HG03025 (cell line): ENCODE data around the gene WHRN.

ENCODE experiments used
- ATAC-seq: cut with Tn5 transposase; IDR thresholded peaks from one replicate; pipeline ENCODE4 v1.9.1; 2021; ENCODE audit warnings: mild to moderate bottlenecking, moderate library complexity; ENCODE audit not compliant: unreplicated experiment, low FRiP score

Gene WHRN

DNA sequence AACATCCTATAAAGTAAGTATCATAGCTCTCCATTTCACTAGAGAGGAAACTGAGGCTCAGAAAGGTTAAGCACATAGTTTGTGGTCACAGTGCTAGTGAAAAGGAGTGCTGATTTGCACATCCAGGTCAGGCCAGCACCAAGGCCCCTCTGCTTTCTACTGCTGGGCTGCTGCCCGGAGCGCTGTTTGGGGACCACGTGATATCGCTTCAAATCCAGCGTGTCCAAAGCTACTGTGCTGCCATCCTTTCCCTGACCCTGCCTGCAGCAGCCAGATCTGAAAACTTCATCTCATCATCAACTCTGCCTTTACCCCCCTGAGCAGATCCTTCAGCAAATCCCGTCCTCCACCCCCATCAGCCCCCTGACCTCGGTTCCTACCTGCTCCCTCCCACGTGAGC, 76.8 kb downstream of the WHRN start:
- ATAC-seq, result no peak

DNA sequence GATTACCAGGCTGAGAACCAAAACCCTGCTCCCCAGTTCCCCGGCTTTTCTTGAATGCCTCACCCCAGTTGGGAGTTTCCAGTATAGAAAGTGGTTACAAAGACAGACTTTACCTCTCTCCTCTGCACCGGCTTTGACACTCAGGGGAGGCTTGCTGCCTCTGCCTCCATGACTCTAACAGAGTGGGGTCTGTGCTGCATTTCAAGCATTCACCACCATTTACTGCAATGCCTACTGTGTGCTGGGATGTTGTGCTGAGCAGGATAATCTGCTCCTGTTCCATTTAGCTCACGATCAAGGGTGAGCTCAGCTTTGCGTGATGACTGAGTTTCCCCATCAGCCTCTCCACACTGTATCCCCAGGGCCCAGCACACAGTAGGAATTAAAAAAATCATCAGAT, 77.6 kb downstream of the WHRN start:
- ATAC-seq, result no peak

DNA sequence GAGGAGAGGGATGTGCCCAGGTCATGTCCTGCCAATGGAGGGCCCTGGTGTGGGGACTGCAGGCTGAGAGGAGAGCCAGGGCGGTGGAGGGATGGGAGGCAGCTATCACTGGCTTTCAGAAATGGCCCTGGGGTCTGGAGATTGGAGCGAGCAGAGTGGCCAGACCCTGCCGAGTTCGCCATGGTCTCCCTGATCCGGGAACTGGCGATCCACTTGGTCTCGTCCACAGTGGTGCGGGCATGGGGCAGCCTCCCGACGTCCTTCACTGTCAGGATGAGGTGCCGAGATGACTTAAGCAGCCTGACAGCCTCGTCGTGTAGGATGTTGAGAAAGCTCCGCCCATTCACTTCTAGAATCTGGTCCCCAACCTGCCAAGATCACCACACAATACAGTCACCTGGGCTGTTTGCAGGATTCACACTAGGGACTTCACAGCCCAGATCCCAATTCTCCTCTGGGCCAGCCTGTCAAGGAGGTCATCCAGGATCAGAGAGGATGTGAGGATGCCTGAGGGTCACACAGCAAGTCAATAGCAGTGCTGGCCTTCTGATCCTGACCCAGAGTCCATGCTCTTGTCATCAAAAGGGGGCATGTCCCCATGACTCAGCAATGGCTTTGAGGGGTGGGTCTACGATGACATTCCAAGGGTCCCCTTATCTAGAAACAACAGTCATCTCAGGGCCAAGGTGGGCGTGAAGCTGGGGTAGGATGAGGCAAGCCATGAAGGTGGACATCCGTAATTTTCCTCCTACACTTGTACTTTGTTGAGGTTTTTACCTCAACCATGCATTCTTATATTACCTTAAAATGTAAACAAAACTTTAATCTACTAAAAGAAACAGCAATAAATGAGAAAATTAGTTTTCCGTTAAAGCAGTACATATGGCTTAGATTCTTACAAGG, 79.0 kb downstream of the WHRN start:
- ATAC-seq, result no peak

DNA sequence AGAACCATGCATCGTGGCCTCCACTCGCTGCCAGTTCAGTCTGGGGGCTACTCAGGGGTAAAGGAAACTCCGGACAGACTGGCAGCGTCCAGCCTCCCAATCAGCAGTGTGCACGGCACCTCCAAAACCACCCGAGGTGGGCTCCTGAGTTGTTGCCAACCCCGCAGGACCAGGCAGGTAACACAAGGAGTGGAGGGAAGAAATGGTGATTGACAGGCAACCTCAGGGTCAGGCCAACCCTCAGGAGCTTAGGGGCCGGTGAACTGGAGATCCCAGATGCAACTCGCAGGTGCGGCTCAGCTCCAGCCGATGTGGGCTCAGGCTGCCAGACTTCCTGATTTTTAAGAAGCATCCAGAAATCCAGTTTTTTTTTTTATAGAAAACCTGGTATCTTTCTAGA, 80.1 kb downstream of the WHRN start:
- no peak for ATAC-seq

DNA sequence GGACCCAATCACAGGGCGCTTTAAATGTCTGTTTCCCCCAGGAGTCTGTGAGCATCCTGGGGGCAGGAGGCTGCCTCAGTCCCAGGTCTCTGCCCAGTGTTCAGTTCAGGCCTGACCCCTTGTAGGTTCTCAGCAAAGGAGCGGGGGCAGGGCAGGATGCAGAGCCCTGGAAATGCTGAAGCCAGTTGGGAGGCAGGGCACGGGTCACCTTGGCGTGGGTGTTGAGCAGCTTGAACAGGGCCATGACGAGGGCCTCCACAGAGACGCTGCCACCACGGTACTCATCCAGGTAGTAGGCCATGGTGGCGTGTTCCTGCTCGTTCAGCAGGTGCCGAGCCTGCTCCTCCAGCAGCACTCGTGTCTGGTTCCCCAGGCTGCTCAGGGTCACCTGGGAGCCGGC, 81.1 kb downstream of the WHRN start:
- ATAC-seq, result no peak

DNA sequence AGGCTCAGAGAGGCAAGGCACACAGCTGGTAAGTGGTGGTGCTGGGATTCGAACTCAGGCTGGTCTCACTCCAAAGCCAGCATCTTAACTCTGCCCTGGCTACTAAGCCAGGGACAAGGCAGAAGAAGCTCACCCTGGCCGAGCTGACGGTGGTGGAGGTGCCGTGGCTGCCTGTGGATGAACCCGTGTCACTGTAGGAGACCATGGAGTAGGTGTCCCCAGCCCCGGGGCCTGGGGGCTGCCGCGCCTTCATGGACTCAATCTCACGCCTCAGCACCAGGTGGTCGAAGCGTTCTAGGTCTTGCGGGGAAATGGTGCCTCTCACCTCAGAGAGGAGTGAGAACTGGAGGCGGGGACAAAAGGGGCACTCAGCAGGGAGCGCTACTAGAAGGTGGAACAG, 82.1 kb downstream of the WHRN start:
- ATAC-seq, result no peak

DNA sequence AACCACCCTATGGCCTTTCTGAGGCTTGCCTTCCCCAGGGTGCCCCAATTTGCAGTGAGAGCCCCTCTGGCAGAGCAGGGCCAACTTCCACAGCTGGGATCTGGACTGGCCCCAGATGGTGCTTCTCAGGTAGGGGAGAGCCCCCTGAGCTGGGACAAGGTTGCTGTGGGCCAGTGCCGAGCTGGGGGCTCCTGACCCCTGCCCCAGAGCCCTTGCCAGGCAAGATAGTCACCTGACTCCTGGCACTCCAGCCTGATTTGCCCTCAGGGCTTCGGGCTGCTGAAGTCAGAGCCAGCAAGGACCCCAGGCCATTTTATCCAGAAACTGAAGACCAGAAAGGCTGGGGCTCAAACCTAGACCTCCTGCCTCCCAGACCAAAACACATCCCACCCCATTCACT, 84.1 kb downstream of the WHRN start:
- no peak for ATAC-seq

DNA sequence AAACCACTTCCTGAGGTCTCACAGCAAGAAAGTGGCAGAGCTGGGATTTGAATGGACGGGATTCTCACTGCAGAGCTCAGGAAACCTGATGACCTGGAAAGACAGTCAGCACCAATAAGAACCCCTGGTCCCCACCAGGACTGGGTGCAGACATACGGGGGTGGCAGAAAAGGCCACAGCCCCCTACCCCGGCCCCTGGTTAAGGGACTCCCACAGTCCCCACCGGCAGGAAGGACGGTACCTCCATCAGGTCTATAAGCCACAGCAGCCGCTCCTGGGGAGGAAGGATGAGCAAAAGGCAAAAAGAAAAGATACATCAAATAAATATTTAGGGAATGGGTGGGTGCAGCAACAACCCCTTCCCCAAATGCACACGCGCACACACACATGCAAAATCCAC, 85.5 kb downstream of the WHRN start:
- ATAC-seq, result no peak

DNA sequence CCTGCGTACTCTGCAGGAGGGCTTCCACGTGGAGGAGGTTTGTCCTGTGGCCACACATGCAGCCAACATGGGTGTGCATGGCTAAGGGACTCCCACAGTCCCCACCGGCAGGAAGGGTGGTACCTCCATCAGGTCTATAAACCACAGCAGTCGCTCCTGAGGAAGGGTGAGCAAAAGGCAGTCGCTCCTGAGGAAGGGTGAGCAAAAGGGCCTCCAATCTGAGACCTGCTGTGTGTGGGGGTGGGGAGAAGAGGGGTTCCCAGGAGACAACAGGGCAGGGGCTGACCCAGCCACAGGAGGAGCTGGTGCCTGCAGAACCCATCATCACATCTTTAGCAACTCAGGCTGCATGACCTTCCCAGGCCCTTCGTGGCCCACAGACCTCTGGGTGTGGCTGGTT, 87.2 kb downstream of the WHRN start:
- ATAC-seq, result no peak

DNA sequence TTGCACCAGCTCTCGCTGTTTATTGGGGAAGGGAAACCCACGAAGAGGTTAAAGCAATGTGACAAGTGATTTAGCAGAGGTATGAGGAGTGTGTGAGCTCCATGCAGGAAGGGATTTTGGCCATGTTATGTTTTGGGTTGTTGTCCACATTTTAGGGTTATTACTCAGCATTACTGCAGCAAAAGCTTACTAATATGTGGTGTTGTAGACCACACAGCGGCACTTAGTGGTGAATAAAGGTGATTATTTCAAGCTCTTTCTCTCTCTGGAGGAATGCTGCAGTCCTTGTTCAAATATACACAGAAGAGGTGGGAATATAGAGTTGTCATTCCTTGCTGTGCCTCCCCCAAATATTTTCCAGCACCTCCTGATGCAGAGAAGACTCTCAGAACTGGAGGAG, 87.8 kb downstream of the WHRN start:
- ATAC-seq, result no peak

DNA sequence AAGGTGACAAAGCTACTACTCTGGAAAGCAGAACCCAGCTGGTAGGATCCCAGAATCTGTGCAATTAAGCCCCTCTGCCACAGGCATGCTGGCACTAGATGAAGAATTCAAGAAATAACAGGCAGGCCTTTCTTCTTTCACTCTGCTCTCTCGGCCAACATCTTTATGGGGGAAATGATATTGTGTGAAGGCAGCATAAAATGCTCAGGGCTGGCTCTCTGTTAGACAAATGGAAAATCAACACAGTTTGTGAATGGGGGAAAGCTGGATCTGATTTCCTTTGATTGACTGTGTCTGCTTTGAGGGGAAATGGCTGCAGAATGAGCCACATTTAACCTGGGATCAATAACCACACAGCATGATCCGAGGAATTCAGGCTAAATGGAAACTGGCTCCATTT, 88.4 kb downstream of the WHRN start:
- ATAC-seq, result no peak

DNA sequence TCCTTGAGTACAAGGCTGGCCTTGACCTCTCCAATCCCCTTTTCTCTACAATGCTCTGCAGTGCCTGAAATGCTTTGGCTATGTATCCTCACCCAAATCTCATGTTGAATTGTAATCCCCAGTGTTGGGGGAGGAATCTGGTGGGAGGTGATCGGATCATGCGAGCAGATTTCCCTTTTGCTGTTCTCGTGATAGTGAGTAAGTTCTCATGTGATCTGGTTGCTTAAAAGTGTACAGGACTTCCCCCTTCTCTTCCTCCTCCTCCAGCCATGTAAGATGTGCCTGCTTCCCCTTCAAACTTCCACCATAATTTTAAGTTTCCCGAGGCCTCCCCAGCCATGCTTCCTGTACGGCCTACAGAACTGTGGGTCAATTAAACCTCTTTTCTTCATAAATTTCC, 89.0 kb downstream of the WHRN start:
- ATAC-seq, result no peak

DNA sequence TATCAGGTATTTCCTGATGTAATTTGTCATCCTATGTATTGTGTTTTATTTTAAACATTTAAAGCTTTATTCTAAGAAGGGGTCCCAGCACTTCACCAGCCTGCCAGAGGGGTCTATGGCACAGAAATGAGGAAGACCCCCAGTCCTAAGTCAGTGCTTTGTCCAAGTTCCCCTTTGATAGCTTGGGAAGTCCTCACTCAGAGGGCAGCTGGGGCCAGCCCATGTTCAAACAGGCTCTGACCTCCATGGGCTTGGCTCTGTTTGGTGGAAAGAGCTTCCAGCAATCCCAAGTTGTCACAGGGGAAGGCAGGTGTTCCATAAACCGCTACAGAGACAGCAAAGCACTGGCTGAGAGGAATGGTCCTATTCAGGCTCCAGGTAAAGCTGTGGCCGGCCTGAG, 90.9 kb downstream of the WHRN start:
- no peak for ATAC-seq

DNA sequence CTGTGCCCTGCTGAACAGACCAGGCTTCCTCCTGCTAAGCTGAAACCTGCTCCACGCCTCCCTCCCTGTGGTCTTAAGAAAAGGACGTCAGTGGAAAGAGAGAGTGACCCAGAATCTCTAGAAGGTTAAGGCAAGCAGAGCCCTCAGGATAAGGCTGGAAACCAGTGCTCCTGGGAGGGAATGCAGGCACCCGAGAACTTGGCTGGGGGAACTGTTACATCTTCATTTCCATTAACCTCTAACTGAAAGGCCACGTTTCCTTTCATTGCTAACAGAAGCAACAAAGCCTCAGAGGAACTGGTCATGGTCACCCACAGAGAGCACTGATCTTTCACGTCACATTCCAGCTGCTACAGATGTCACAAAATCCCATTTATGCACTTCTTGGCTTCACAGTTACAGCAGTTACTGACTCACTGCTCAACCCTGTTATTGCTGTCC, 91.4 kb downstream of the WHRN start:
- no peak for ATAC-seq

DNA sequence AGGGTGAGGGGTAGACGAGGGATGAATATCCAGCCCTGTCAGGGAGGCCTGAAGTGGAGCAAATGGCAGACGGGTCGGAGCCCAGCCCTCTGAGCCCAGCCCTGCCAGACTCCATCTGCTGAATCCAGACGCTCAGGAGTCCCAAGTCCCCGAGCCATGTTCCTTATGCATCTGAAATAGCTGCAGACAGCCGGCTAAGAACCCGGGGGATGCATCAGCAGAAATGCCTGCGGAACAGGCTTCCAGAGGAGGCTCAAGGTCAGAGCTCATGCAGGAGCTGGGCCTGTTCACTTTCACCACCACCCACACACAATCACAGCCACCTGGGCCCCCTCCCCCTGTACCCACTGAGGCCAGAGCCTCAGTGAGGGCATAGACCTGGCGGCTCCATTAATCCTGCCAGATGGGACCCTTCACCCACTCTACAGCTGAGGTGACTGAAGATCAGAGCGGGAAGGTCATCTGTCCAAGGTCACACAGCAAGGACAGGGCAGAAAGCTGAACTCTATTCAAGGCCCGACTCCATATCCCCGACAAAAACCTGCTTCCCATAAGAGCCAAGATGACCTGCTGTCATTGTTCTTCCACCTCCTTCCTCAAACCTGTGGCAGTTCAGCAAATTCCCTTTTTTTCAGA, 93.1 kb downstream of the WHRN start:
- no peak for ATAC-seq

DNA sequence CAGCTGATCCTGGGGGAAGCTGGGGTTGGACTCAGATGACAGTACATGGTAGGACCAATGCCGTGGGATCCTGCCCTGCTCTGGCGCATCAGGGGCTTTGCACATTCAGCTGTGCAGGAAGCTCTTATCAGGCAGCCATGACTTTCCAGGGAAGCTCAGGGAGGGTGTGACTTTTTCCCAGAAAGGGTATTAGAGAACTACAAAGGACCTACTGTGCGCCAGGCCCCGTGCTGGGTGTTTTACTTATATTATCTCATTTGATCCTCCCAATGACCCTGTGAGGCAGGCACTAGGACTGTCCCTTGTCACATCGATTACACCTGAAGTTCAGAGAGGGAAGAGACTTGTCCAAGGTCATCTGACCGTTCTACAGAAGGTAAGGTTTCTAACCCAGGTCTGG, 93.8 kb downstream of the WHRN start:
- ATAC-seq, result no peak

DNA sequence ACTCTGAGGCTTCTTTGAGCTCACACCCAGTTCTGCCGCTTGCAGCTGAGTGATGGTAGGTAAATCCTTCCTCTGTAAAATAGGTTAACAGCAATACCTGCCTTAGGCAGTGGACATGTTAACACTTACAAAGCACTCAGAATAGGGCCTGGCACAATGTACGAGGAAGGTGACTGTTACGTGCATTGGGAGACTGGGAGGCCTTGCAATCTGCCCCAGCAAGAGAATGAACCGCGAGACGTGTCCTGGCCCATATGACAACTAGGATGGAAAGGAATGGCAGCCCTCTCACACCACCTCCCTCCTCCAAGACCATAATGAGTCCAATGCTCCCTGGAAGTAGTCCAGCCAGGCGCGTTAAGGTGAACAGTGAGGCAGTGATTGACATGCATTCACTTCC, 94.4 kb downstream of the WHRN start:
- ATAC-seq, result no peak

DNA sequence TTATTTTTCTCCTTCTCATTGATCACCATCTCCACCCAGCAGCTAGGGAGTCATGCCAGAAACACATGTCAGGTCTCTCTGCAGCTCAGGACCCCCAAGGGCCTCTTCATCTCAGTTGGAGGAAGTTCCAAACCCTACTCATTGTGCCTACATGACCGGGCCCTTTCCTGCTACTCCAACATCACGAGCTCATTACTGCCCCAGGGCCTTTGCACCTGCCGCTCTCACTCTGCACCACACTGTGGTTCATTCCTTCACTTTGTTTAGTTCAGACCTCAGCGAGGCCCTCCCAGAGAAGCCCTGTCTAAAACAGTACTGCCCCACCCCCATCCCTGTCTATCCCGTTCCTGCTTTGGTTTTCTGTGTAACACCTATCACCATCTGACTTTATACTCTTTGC, 95.4 kb downstream of the WHRN start:
- ATAC-seq, result no peak

DNA sequence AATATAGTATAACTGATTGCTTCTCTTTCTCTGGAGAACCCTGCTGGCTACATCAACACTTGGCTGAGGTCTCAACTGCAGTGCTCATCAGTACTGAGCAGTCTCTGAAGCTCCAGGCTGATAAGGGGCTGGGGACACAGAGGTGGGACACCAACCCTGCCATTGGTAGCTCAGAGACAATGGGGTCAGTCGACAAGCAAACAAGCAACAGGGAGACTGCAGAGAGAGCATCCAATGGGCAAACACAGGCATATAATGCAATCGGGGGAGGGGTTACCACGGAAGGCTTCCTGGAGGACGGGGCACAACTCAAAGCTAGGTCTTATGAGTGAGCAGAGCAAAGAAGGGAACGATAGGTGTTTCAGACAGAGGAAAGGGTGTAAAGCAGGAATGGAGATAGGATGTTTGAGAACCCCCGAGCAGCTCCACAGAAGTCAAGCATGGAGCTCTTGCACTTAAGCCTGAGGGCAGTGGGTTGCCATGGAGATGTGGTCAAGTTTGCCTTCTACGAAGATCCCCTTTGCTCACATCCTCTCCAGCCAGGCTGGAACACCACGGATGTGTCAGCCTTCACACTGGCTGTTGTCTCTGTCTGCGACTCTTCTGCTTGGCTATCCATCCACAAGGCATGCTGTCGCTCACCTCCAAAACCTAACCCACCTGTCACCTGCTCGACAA, 96.0 kb downstream of the WHRN start:
- no peak for ATAC-seq

DNA sequence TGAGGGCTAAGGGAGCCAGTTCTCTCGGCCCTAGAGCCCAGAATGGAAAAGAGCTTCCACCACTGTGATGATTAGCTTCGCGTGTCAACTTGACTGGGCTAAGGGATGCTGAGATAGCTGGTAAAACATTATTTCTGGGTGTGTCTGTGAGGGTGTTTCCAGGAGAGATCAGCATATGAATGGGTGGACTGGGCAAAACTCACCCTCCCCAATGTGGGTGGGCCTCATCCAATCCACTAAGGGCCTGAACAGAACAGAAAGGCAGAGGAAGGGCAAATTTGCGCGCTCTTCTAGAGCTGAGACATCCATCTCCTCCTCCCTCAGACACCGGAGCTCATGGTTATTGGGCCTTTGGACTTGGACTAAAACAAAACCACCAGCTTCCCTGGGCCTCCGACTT, 96.6 kb downstream of the WHRN start:
- no peak for ATAC-seq

DNA sequence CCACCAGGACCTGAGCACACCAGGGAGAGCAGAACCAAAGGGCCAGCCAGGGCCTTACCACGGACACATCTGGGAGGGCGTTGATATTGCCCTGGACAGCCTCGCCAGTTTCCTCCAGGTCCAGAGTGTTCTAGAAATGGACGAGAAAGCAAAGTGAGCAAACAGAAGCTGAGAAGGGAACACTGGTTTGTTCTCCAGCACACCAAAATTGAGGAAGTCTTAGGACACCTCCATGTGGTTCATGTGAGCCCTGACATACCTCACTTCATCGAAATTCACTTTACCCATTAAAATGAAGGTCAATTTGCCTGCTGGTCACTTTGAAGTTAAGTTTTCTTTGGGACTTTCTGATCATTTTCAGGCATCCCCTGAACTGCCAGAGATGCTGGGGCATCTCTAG, 97.4 kb downstream of the WHRN start:
- no peak for ATAC-seq

DNA sequence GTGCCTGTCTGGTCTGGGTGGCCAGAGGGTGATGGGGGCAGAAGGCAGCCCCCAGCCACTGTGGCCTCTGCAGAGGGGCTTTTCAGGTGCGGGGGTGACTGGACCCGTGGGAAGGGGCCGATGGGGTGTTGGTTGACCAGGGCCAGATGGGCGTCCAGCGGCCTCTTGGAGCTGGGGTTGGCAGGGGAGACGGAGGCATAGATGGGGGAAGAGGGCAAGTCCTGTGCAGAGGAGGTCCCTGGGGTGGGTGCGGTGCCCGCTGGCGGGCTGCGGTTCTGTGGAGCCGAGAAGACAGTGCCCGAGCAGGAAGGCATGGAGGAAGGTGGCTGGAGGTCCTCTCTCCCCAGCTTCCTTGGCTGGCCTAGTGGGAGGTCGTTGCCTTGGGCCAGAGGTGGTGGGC, 98.8 kb downstream of the WHRN start:
- ATAC-seq, result no peak
